Subcutaneous abdominal adipose tissue (tissue), 5 donors: ENCODE results near the gene DEFB116.
"Not testable (repeated sequence)": the region's sequence is repeated elsewhere in the genome, so short reads cannot be mapped to it uniquely, and the experiment has no call there.

Experiments
- H3K27ac ChIP-seq: one replicate; pipeline ENCODE4 v1.7.0; 2013; ENCODE audit warnings: low read depth, mild to moderate bottlenecking, inconsistent platforms, low read length, moderate library complexity
- H3K27me3 ChIP-seq, 5 donors: one replicate each; pipeline ENCODE4 v1.7.0; 2013; ENCODE audit warnings: low read length in 5 of 5, inconsistent platforms in 1 of 5; ENCODE audit not compliant: control insufficient read depth in 5 of 5, insufficient read depth in 4 of 5
- H3K36me3 ChIP-seq, 5 donors: one replicate each; pipeline ENCODE4 v1.7.0; 2013; ENCODE audit warnings: low read length in 5 of 5; ENCODE audit not compliant: control insufficient read depth in 5 of 5, insufficient read depth in 5 of 5
- H3K4me1 ChIP-seq, 5 donors: one replicate each; pipeline ENCODE4 v1.7.0; 2013; ENCODE audit warnings: low read length in 5 of 5, mild to moderate bottlenecking in 3 of 5, moderate library complexity in 1 of 5; ENCODE audit not compliant: control insufficient read depth in 5 of 5, insufficient read depth in 5 of 5
- H3K4me3 ChIP-seq, 5 donors: one replicate each; pipeline ENCODE4 v1.7.0; 2013; ENCODE audit warnings: low read length in 5 of 5, low read depth in 1 of 5
- H3K9ac ChIP-seq, 5 donors: one replicate each; pipeline ENCODE4 v1.7.0; 2013; ENCODE audit warnings: low read length in 5 of 5, mild to moderate bottlenecking in 4 of 5, moderate library complexity in 3 of 5
- H3K9me3 ChIP-seq, 5 donors: one replicate each; pipeline ENCODE4 v1.7.0; 2013; ENCODE audit warnings: low read length in 5 of 5; ENCODE audit not compliant: control insufficient read depth in 5 of 5
- donor health status: healthy.
- donor health status: healthy.
- donor health status: healthy.
- donor health status: healthy.
- donor health status: healthy.

DEFB116 gene

GRCh38 chr20:31308535-31309162 lies at the start of gene DEFB116:
TSS of gene DEFB116 (minus strand) at chr20:31308585. CDS start at chr20:31308585, 0 bp downstream.
- Histone ChIP-seq H3K9me3 (no peaks in the 10 kb centered on the region), H3K27ac (no peak within 1 kb of the TSS), H3K4me3 (no peak within 1 kb of the TSS), H3K4me1 (no peaks in the 10 kb centered on the region), H3K9ac (no peak within 1 kb of the TSS), H3K36me3 (no peaks in the 10 kb centered on the region), H3K27me3 (peaks cover 0 to 3% (median 0%) of the 10 kb centered on the region in 5 donors)

DNA sequence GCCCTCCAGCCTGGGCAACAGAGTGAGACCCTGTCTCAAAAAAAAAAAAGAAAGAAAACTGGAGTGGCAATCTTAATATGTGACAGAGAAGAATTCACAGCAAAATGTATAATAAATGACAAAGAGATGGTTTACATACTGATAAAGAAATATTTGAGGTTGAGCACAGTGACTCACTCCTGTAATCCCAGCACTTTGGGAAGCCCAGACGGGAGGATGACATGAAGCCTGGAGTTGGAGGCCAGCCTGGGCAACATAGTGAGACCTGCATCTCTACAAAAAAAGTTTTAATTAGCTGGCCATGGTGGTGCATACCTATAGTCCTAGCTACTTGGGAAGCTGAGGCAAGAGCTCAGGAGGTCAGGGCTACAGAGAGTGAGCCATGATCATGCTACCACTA lies 47.6 kb upstream of the DEFB116 start:
- Histone ChIP-seq H3K4me1 (no peaks in the 10 kb centered on the region), H3K9me3 (no peaks in the 10 kb centered on the region), H3K9ac (no peak overlapping the region), H3K27me3 (peaks cover 0 to 2% (median 0%) of the 10 kb centered on the region in 5 donors), H3K27ac (no peak overlapping the region), H3K36me3 (no peaks in the 10 kb centered on the region), H3K4me3 (no peak overlapping the region)

DNA sequence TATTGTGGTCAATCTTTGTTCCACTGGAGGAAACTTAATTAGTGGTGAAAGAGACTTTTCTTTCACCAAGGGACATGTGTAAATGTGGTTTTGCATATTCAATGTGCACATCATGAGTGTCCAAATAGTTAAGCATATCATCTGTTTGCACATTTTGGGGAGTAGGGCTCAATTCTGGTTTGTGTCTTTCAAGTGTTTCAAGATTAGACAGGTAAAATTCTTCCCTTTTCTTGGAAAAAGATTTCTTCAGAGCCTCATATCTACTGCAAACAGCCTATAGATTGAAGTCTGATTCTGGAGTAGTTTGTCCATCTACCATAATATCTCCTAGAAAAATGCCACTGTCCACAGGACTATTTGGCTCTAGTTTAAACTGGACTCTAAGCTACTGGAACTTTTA lies 33.1 kb upstream of the DEFB116 start:
- H3K4me3 ChIP-seq: no peak overlapping the region
- H3K27ac ChIP-seq: no peak overlapping the region
- no peaks in the 10 kb centered on the region for H3K36me3 ChIP-seq
- no peak overlapping the region for H3K9ac ChIP-seq
- no peaks in the 10 kb centered on the region for H3K27me3 ChIP-seq
- no peaks in the 10 kb centered on the region for H3K4me1 ChIP-seq
- peaks cover 0 to 4% (median 0%) of the 10 kb centered on the region in 5 donors for H3K9me3 ChIP-seq

GRCh38 chr20:31330893-31331292 lies 22.5 kb upstream of the DEFB116 start:
- no peaks in the 10 kb centered on the region for H3K4me1 ChIP-seq
- H3K27ac ChIP-seq: no peak overlapping the region
- H3K9me3 ChIP-seq: peaks cover 0 to 15% (median 12%) of the 10 kb centered on the region in 5 donors
- no peaks in the 10 kb centered on the region for H3K36me3 ChIP-seq
- H3K4me3 ChIP-seq: no peak overlapping the region
- H3K27me3 ChIP-seq: no peaks in the 10 kb centered on the region
- no peak overlapping the region for H3K9ac ChIP-seq

DNA sequence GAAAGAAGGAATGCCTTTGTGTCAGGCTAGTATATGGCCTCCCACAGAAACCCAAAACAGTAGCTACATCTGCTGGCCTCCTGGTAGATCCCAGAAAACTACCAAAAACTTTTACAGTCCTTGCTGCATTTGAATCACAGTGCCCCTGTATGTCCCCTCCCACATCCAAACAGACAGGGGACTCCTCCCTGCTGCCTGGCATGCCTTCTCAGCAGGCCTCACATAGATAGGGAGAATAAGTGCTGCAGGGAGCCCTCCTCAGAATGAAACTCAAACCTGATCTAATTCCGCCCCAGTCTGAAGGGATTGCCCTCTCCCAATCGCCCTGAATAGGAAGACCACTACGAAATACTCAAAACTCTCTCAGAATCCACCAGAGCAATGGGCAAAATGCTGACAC lies 14.1 kb upstream of the DEFB116 start:
- no peak overlapping the region for H3K27ac ChIP-seq
- no peaks in the 10 kb centered on the region for H3K36me3 ChIP-seq
- H3K9ac ChIP-seq: no peak overlapping the region
- peaks cover 0 to 3% (median 0%) of the 10 kb centered on the region in 5 donors for H3K27me3 ChIP-seq
- peaks cover 8 to 21% (median 11%) of the 10 kb centered on the region in 5 donors for H3K9me3 ChIP-seq
- no peak overlapping the region for H3K4me3 ChIP-seq
- no peaks in the 10 kb centered on the region for H3K4me1 ChIP-seq

GRCh38 chr20:31284964-31285363 lies 23.4 kb downstream of the DEFB116 start:
- not testable (repeated sequence) for H3K9ac ChIP-seq, H3K4me3 ChIP-seq, H3K36me3 ChIP-seq, H3K4me1 ChIP-seq, H3K27ac ChIP-seq, H3K27me3 ChIP-seq
- peaks cover 0 to 26% (median 17%) of the 10 kb centered on the region in 5 donors for H3K9me3 ChIP-seq

DNA sequence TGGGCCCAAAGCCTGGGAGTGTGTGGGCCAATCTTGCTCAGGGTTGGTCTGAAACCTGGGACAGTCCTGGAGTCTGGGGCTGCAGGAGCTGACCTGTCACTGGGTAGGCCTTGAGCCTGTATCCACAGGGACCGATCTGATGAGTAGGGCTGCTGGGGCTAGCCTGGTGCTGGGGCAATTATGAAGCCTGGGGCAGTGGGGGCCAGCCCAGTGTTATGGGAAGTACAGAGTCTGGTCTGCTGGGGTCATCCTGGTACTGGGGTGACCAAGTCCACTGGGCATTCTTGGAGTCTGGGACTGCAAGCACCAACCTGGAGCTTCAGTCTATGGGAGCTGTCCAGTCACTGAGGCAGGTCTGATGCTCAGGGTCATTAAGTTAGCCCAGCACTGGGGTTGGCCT lies 30.2 kb downstream of the DEFB116 start:
- Histone ChIP-seq H3K4me1 (no peaks in the 10 kb centered on the region), H3K36me3 (no peaks in the 10 kb centered on the region), H3K4me3 (no peak overlapping the region), H3K27ac (no peak overlapping the region), H3K9ac (no peak overlapping the region), H3K27me3 (peaks cover 0 to 2% (median 0%) of the 10 kb centered on the region in 5 donors), H3K9me3 (peaks cover 0 to 24% (median 22%) of the 10 kb centered on the region in 5 donors)

- no peaks in the 10 kb centered on the region for H3K4me1 ChIP-seq
- H3K27me3 ChIP-seq: peaks cover 0 to 2% (median 0%) of the 10 kb centered on the region in 5 donors
- no peak overlapping the region for H3K9ac ChIP-seq
- no peak overlapping the region for H3K27ac ChIP-seq
- no peaks in the 10 kb centered on the region for H3K36me3 ChIP-seq
- no peak overlapping the region for H3K4me3 ChIP-seq
- peaks cover 8 to 55% (median 51%) of the 10 kb centered on the region in 5 donors for H3K9me3 ChIP-seq
Measured at GRCh38 chr20:31274441-31274840, 33.9 kb downstream of the DEFB116 start.

DNA sequence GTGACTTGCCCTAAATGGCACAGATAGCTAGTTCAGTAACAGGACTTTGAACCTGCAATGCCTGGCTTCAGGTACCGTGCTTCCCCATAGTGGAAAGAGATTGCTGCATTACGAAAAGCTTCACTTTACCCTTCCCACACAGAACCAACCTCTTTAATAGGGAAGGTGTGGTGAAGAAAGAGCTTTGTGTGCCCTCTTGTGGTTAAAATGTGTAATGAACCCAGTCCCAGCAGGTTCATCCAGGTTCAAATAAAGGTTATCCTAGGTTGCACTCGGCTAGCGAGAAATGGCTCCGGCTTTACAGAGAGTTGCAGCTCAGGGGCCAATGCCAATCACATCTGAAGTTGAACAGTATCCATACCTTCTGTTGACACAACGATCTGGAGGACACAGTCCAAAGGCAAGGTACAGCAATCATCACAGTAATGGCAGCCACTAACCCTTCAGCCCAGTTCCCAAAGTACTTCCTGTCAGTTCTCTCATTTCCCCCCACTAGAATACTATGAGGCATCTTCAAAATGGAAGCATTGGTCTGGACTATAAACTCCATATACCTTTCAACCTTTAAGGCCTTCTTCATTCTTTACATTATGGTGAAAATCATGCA lies 48.0 kb downstream of the DEFB116 start:
- Histone ChIP-seq H3K9ac (no peak overlapping the region), H3K27ac (no peak overlapping the region), H3K4me1 (no peaks in the 10 kb centered on the region), H3K9me3 (peaks cover 0 to 6% (median 0%) of the 10 kb centered on the region in 5 donors), H3K36me3 (no peaks in the 10 kb centered on the region), H3K27me3 (no peaks in the 10 kb centered on the region), H3K4me3 (no peak overlapping the region)

DNA sequence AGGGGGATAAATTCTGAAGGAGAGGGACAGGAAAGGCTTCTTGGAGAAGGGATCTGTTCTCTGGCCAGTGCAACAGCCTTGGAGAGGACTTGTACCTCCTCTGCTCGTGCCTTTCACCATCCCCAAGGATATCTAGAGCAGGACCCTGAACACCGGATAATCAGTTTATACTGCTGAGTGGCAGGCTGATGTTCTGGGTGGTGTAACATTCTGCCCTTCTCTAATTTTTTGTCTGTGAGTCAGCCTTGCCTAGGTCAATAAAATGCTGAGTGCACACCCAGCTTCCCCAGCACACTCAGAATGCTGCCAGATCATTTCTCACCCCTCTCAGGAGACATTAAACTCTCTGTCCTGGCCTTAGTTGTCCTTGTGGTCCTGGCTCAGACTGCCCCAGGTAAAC lies 51.0 kb downstream of the DEFB116 start, which contains the start of gene DEFB115:
DEFB115 (plus strand) TSS at position 301 of the 400 bp plus-strand sequence; CDS start at position 301, 0 bp downstream.
- H3K4me3 ChIP-seq: no peak within 1 kb of the TSS
- no peaks in the 10 kb centered on the region for H3K36me3 ChIP-seq
- H3K27ac ChIP-seq: no peak within 1 kb of the TSS
- no peaks in the 10 kb centered on the region for H3K27me3 ChIP-seq
- H3K9ac ChIP-seq: no peak within 1 kb of the TSS
- H3K9me3 ChIP-seq: peaks cover 0 to 6% (median 0%) of the 10 kb centered on the region in 5 donors
- H3K4me1 ChIP-seq: no peaks in the 10 kb centered on the region
